ENCODE data around the gene ZFAND3.

DNA sequence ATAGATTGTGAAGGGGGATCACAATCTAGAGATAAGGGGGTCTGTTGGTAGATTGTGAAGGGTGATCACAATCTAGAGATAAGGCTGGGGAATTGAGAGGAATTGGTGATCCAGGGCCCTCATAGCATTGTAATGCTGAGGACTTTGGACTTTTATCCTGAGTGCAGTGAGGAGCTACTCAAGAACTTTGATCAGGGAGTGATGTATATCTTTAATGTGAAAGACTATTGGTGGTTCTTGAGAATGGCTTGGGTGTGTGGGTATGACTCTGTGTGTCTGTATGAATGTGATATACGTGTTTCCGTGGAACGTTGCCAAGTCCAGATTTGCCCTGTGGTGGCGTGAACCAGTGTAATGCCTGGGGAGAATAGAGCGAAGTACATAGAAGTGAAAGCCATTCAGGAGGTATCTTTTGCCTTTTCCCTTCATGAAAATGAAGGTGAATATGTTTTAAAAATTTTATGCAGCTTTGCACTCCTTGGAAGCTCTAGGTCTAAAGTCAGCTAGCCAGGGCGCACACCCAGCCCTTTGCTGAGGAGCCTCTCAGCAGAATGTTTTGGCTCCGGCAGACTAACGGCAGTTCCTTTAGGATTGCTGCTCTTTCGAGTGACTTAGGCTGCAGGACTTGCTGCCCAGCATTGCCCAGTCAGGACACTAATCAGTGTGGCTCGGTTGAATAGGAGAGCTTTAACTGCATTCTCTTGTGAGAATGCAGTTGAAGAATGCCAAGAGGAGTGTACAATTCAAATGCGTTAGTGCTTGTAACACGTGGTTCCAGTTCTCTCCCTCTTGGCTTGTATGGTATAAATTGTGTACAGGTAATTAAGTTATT is 3.5 kb downstream of the ZFAND3 start:
- TF ChIP-seq EZH2 (IDR thresholded peaks at IDR 0.05) = no peak
- no peak for TF ChIP-seq EGR1 (IDR thresholded peaks at IDR 0.05; ENCODE audit: low read depth)
- TF ChIP-seq POLR2A (IDR thresholded peaks at IDR 0.05; ENCODE audit: borderline replicate concordance, extremely low read depth, insufficient read depth, insufficient read length) = no peak
- TF ChIP-seq, protein P1, sequence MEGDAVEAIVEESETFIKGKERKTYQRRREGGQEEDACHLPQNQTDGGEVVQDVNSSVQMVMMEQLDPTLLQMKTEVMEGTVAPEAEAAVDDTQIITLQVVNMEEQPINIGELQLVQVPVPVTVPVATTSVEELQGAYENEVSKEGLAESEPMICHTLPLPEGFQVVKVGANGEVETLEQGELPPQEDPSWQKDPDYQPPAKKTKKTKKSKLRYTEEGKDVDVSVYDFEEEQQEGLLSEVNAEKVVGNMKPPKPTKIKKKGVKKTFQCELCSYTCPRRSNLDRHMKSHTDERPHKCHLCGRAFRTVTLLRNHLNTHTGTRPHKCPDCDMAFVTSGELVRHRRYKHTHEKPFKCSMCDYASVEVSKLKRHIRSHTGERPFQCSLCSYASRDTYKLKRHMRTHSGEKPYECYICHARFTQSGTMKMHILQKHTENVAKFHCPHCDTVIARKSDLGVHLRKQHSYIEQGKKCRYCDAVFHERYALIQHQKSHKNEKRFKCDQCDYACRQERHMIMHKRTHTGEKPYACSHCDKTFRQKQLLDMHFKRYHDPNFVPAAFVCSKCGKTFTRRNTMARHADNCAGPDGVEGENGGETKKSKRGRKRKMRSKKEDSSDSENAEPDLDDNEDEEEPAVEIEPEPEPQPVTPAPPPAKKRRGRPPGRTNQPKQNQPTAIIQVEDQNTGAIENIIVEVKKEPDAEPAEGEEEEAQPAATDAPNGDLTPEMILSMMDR (IDR thresholded peaks at IDR 0.05 in 2 of 3, conservative IDR thresholded peaks at IDR 0.05 in 1 of 3; ENCODE audit: borderline replicate concordance in 1 of 3, insufficient read depth in 1 of 3, low read depth in 2 of 3, low read length in 2 of 3) = no peak
- TF ChIP-seq POLR2AphosphoS5 (IDR thresholded peaks at IDR 0.05; ENCODE audit: low read depth, low read length) = no peak
- TF ChIP-seq, protein P2, sequence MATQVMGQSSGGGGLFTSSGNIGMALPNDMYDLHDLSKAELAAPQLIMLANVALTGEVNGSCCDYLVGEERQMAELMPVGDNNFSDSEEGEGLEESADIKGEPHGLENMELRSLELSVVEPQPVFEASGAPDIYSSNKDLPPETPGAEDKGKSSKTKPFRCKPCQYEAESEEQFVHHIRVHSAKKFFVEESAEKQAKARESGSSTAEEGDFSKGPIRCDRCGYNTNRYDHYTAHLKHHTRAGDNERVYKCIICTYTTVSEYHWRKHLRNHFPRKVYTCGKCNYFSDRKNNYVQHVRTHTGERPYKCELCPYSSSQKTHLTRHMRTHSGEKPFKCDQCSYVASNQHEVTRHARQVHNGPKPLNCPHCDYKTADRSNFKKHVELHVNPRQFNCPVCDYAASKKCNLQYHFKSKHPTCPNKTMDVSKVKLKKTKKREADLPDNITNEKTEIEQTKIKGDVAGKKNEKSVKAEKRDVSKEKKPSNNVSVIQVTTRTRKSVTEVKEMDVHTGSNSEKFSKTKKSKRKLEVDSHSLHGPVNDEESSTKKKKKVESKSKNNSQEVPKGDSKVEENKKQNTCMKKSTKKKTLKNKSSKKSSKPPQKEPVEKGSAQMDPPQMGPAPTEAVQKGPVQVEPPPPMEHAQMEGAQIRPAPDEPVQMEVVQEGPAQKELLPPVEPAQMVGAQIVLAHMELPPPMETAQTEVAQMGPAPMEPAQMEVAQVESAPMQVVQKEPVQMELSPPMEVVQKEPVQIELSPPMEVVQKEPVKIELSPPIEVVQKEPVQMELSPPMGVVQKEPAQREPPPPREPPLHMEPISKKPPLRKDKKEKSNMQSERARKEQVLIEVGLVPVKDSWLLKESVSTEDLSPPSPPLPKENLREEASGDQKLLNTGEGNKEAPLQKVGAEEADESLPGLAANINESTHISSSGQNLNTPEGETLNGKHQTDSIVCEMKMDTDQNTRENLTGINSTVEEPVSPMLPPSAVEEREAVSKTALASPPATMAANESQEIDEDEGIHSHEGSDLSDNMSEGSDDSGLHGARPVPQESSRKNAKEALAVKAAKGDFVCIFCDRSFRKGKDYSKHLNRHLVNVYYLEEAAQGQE (IDR thresholded peaks at IDR 0.05; ENCODE audit: low read depth) = no peak
- TF ChIP-seq CEBPB (IDR thresholded peaks at IDR 0.05; ENCODE audit: low read depth) = no peak
